OCI-LY7 (cell line): Measurements from ENCODE around the gene ALDH7A1. TPM values are rescaled to one million over a fixed set of nuclear protein-coding genes. Genes with fewer than 3 reads are reported as not detected.
"Not testable (repeated sequence)": the region's sequence is repeated elsewhere in the genome, so short reads cannot be mapped to it uniquely, and the experiment has no call there.

Experiments used
- BruUV-seq: library from RNA; stranded (reverse); fragments of 400-500 nt; replicated peaks from 2 replicates; lab custom pipeline; 2021; lab: Mats Ljungman, UMichigan
- CTCF ChIA-PET: fragments of 300-600 bp; sonication (Branson Sonifier 250); formaldehyde crosslinking; loops from one replicate; lab custom pipeline; 2022; ENCODE audit warnings: antibody characterized with exemption; ENCODE audit not compliant: unreplicated experiment; lab: Charles Lee
- POLR2A ChIA-PET: fragments of 300-600 bp; sonication (Branson Sonifier 250); formaldehyde crosslinking; loops from one replicate; lab custom pipeline; 2022; ENCODE audit warnings: antibody characterized with exemption; lab: Charles Lee
- DNase-seq: peaks from one replicate; pipeline ENCODE4 v3.0.0-alpha.2; 2015; ENCODE audit warnings: low spot score
- H2AFZ ChIP-seq: fragments of 200-600 bp; sonication (generic), shearing (Covaris generic); 2 replicates; pipeline ENCODE4 v1.6.1; 2014; ENCODE audit warnings: mild to moderate bottlenecking, antibody characterized with exemption, low read length, moderate library complexity
- H3K27ac ChIP-seq: fragments of 200-600 bp; sonication (generic); 2 replicates; pipeline ENCODE4 v1.5.1; 2014; ENCODE audit warnings: mixed run types, low read depth, mild to moderate bottlenecking, moderate library complexity, low read length, inconsistent platforms; ENCODE audit not compliant: poor library complexity, severe bottlenecking
- H3K36me3 ChIP-seq: fragments of 200-600 bp; sonication (generic); 2 replicates; pipeline ENCODE4 v1.6.1; 2014; ENCODE audit warnings: mild to moderate bottlenecking, antibody characterized with exemption, low read length, moderate library complexity, mixed read lengths; ENCODE audit not compliant: insufficient read depth
- H3K4me1 ChIP-seq: fragments of 200-600 bp; sonication (generic); 2 replicates; pipeline ENCODE4 v1.5.1; 2014; ENCODE audit warnings: mild to moderate bottlenecking, low read length; ENCODE audit not compliant: insufficient read depth, poor library complexity, severe bottlenecking
- H3K4me2 ChIP-seq: fragments of 200-600 bp; sonication (generic); 2 replicates; pipeline ENCODE4 v1.6.1; 2014; ENCODE audit warnings: mild to moderate bottlenecking, low read length
- H3K4me3 ChIP-seq: fragments of 200-600 bp; sonication (generic); 2 replicates; pipeline ENCODE4 v1.5.1; 2014; ENCODE audit warnings: mild to moderate bottlenecking, low read depth, low read length; ENCODE audit not compliant: poor library complexity, severe bottlenecking
- H3K79me2 ChIP-seq: fragments of 200-600 bp; sonication (generic); 2 replicates; pipeline ENCODE4 v1.6.1; 2016; ENCODE audit warnings: low read depth, mild to moderate bottlenecking, low read length, moderate library complexity, mixed read lengths; ENCODE audit not compliant: insufficient read depth
- H3K9me2 ChIP-seq: fragments of 200-600 bp; sonication (generic); 2 replicates; pipeline ENCODE4 v1.6.1; 2016; ENCODE audit warnings: mild to moderate bottlenecking, low read length, mixed read lengths; ENCODE audit not compliant: insufficient read depth
- H3K9me3 ChIP-seq: fragments of 200-600 bp; sonication (generic); 2 replicates; pipeline ENCODE4 v1.6.1; 2014; ENCODE audit warnings: mild to moderate bottlenecking, mixed run types, low read length, mixed read lengths
- H4K20me1 ChIP-seq: fragments of 200-600 bp; sonication (generic); 2 replicates; pipeline ENCODE4 v1.6.1; 2014; ENCODE audit warnings: mild to moderate bottlenecking, antibody characterized with exemption, low read length, moderate library complexity, mixed read lengths; ENCODE audit not compliant: insufficient read depth
- EZH2phosphoT487 ChIP-seq: fragments of 200-600 bp; sonication (generic); IDR thresholded peaks from 2 replicates; pipeline ENCODE4 v1.6.1; 2018; ENCODE audit warnings: low read depth, borderline replicate concordance, mild to moderate bottlenecking, mixed run types, antibody characterized with exemption, low read length, moderate library complexity, mixed read lengths
- intact Hi-C: fragments of 100-400 bp; cut with micrococcal nuclease; formaldehyde crosslinking; loops from one replicate; pipeline ENCODE4 v1.10.0; 2022; ENCODE audit not compliant: unreplicated experiment
- total RNA-seq, 2 experiments: library from RNA; depleted of rRNA in 1 of 2; stranded (reverse); fragments of >200 nt in 1 of 2; shearing (Covaris generic) in 1 of 2; gene quantifications; 2 replicates each; pipeline ENCODE4 v1.2.3, GENCODE V29; 2014 to 2022
- TF ChIP-seq, protein P1 (sequence below): fragments of 200-600 bp; sonication (generic); conservative IDR thresholded peaks from 2 replicates; pipeline ENCODE4 v1.5.1; 2014; ENCODE audit warnings: mild to moderate bottlenecking, antibody characterized with exemption, low read length, moderate library complexity, mixed read lengths

The ALDH7A1 gene
- total RNA-seq, 2 experiments from 2014 or later, result not detected

DNA sequence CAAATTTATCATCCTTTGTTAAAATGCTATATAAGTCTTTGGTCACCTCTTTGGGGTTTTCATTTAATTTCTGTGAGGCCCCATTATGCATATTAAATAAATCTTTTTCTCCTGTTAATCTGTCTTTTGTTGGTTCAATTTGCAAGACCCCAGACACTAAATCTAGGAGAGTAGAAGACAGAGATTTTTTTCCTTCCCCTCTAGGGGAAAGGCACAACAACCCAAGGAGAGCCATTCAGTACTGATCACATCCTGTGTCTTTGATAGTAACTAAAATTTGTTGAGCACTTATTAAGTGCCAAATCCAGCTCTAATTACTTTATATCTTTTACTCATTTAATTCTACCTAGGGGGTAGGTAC is 74.4 kb downstream of the ALDH7A1 start:
- no peak overlapping the region for H2AFZ ChIP-seq
- no peaks in the 10 kb centered on the region; the same call in 1 of the 2 replicates for H3K9me2 ChIP-seq
- TF ChIP-seq, protein P1, sequence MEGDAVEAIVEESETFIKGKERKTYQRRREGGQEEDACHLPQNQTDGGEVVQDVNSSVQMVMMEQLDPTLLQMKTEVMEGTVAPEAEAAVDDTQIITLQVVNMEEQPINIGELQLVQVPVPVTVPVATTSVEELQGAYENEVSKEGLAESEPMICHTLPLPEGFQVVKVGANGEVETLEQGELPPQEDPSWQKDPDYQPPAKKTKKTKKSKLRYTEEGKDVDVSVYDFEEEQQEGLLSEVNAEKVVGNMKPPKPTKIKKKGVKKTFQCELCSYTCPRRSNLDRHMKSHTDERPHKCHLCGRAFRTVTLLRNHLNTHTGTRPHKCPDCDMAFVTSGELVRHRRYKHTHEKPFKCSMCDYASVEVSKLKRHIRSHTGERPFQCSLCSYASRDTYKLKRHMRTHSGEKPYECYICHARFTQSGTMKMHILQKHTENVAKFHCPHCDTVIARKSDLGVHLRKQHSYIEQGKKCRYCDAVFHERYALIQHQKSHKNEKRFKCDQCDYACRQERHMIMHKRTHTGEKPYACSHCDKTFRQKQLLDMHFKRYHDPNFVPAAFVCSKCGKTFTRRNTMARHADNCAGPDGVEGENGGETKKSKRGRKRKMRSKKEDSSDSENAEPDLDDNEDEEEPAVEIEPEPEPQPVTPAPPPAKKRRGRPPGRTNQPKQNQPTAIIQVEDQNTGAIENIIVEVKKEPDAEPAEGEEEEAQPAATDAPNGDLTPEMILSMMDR, result no peak
- TF ChIP-seq EZH2phosphoT487, result no peak
- no TSS peak for BruUV-seq
- CTCF ChIA-PET, result no interaction called here
- H3K79me2 ChIP-seq, result no peaks in the 10 kb centered on the region
- no peak overlapping the region for H3K27ac ChIP-seq
- H3K36me3 ChIP-seq, result no peaks in the 10 kb centered on the region
- DNase-seq, result no peak
- no peaks in the 10 kb centered on the region for H4K20me1 ChIP-seq
- no peaks in the 10 kb centered on the region for H3K4me1 ChIP-seq
- H3K4me2 ChIP-seq, result no peak overlapping the region
- H3K4me3 ChIP-seq, result no peak overlapping the region
- POLR2A ChIA-PET, result interaction anchor here (0.6 kb wide), 1 partner anchor 972 kb away, joined by 3 read pairs; no protein-coding TSS in a partner anchor
- intact Hi-C loops, result no loop called here
- H3K9me3 ChIP-seq, result no peaks in the 10 kb centered on the region

DNA sequence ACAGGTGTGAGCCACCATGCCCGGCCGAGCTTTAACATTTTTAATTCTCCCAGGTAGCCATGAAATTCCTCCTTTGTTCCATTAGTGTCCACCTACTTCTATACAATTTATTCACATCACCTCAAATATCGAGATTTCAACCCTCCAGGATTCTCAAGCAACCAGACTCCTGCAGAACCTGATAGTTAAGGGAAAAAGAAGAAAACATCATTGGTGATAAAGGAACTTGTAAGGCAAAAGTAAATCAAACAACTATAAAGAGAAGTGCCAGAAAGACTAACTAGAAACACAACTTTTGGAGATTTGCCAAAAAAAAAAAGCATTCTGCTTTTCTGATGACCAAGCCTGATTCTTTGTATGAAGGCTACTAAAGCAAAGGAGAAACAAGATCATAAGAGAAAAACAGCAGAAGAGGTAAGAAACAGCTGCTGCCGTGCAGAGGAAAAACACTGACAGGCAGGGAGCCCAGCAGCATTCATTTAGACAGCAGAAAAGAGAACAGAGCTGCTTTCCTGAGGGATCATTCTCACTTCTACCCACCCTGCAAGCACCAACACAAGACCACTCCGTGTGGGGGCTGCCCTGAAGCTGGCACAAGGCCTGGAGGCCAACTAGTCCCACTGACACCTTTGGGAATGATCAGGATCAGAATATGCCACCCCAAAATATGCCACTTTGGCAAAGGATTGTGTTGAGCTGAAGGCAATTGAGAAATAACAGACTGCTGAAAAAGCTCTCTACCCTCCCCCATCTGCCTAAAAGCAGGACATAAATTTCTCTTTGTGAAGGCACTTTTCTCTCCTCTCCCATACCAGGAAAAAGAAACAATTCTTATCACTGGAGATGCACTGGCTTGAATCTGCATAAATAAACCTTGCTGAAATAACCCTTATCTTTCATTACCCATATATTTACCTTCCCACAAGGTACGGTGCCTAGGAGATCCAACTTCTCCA is 75.1 kb downstream of the ALDH7A1 start:
- intact Hi-C loops, result no loop called here
- H3K36me3 ChIP-seq, result no peaks in the 10 kb centered on the region
- no peaks in the 10 kb centered on the region for H3K4me1 ChIP-seq
- ChIA-PET CTCF (no interaction called here), POLR2A (interaction anchor here (0.6 kb wide), 1 partner anchor 973 kb away, joined by 3 read pairs; no protein-coding TSS in a partner anchor)
- DNase-seq, result no peak
- no peak overlapping the region for H2AFZ ChIP-seq
- H3K9me3 ChIP-seq, result no peaks in the 10 kb centered on the region
- no TSS peak for BruUV-seq
- H3K27ac ChIP-seq, result no peak overlapping the region
- TF ChIP-seq, protein P1, result no peak
- TF ChIP-seq EZH2phosphoT487, result no peak
- no peak overlapping the region for H3K4me2 ChIP-seq
- H4K20me1 ChIP-seq, result no peaks in the 10 kb centered on the region
- no peak overlapping the region for H3K4me3 ChIP-seq
- H3K79me2 ChIP-seq, result no peaks in the 10 kb centered on the region
- H3K9me2 ChIP-seq, result no peaks in the 10 kb centered on the region; the same call in 1 of the 2 replicates

DNA sequence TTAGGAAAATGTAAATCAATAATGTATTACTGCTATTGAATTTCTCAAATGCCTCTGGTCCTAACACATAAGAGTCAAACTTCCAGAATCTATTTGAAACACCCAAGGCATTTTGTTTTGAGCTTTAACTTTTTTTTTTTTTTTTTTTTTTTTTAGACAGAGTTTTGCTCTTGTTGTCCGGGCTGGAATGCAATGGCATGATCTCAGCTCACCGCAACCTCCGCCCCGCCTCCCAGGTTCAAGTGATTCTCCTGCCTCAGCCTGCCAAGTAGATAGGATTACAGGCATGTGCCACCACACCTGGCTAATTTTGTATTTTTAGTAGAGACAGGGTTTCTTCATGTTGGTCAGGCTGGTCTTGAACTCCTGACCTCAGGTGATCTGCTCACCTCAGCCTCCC is 75.8 kb downstream of the ALDH7A1 start:
- POLR2A ChIA-PET, result interaction anchor here (1.6 kb wide), 1 partner anchor 14 kb away, joined by 5 read pairs; no protein-coding TSS in a partner anchor
- intact Hi-C loops, CTCF ChIA-PET, H3K4me2 ChIP-seq, H3K9me3 ChIP-seq, H3K4me3 ChIP-seq, H2AFZ ChIP-seq, BruUV-seq, H3K27ac ChIP-seq, DNase-seq, H3K9me2 ChIP-seq, H3K4me1 ChIP-seq, H4K20me1 ChIP-seq, H3K79me2 ChIP-seq, H3K36me3 ChIP-seq: not testable (repeated sequence)
